Iris pigment epithelial cell (primary cell): ENCODE data around the gene UBE2E3.

Experiments used
- DNase-seq: peaks from one replicate; pipeline ENCODE4 v3.0.0-alpha.2; 2011; ENCODE audit warnings: low read depth

Gene UBE2E3

DNA sequence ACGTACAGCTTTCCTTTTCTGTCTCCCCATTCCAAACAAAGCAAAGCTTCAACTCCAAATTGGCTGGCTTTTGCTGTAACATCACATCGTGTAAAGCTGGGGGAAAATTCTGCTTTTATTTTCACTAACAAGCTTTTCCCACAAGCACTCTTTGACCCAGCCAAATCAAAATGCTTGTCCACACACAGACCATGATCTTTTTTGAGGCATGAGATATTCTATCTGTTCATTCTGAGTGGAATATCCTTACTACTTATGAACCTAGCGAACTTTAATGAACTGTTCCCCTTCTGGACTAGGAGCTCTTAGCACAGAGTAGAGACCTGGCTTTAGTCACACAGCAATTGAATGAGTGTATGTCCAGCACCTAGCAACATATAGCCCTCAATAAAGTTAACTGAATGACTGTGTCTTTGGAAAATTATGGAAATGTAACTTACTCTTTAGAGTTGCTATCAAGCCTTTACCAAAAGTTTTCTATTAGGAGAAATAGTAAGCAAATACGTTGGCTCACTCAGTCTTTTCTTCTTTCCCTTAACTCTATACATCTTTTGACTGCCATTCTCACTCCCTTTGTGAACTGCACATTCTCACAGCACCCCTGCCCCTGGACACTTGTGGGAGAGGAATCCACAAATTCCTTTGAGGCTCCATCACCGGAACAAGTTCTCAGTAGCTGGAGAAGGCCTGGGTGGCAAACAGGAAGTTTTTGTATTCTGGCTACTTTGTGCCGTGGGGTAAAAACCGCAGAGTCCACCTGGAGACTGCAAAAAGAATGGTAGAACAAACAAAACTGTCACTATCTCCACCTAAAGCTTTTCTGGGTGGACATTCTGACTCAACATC is 1.3 kb upstream of the UBE2E3 start:
- DNase-seq: peak; percentile 76

DNA sequence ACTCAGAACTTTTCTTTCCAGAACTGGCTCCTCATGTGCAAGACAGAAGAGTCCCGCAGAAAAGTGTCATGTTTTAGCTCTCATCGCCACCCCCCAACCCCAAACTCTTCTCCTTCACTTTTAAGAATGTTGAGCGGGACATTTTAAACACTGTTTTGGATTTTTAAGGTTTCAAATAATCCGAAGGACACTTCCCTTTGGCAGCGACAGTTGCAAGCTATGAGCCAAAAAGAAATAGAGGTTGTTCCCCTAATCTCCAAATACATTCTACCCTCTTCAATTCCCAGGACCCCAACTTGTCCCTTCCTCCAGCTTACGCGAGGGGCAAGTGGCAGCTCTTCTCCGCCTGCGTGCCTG is 678 bp upstream of the UBE2E3 start:
- DNase-seq: no peak

GRCh38 chr2:180980943-180981911 is 822 bp downstream of the UBE2E3 start:
- peak; percentile 55 for DNase-seq

DNA sequence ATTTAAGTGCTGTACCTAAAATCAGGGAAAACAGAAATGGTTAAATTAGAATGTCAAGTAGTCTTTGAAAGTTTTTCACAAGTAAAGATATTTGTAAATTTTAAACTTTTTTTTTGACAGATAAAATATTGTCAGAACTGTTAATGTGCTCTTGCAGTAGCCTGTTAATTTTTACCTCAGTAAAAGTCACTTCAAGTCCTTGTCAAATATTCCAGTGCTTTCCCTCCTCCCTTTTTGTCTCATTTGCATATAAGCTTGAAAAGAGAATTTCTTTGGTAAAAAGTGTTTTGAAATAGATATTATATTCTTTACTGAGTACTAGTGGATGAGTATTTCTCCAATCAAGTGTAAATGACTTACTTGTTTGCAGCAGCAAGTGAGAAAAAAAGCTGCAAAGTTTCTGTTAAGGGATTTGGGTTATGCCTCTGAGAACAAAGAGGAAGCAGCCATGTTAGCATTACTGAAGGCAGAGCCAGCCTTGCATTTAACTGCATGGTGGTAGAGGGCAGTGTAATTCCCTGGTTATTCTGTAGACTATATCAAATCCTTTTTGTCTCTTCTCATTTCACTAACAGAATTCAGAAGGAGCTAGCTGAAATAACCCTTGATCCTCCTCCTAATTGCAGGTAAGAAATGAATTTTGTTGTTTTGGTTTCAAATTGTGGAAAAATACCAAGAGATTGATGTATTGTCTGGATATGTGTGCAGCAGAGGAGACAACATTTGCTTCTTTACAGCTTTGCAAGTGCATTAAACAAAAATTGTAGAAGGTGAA is 3.2 kb downstream of the UBE2E3 start:
- DNase-seq: peak; percentile 62

DNA sequence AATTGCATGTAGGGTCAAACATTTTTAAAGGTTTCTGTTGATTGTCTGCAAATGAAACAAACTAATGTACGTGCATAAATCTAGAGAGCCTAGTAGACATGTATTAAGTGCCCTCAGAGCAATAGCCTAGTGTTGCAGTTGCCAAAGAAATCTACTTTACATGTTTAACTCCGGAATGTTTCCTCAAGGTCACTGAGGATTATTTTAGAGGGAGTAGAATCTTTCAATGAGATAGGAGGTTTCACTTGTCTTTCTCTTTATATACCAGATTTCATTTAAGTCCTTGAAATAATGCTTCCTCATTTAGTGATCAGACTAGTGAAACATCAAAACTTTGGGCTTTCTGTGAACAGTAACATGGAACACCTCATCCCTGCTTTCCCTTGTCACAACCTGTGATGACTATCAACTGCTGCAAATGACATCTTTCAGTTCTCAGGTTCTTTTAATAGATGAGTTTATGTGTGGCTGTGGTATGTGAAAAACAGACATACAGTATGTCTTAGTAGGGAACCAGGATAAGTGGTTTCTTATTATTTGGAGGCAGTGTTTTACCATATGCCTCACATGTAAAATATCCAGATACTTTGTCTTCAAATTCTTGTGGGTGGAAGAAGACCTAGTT is 5.5 kb downstream of the UBE2E3 start:
- peak; percentile 25 for DNase-seq

DNA sequence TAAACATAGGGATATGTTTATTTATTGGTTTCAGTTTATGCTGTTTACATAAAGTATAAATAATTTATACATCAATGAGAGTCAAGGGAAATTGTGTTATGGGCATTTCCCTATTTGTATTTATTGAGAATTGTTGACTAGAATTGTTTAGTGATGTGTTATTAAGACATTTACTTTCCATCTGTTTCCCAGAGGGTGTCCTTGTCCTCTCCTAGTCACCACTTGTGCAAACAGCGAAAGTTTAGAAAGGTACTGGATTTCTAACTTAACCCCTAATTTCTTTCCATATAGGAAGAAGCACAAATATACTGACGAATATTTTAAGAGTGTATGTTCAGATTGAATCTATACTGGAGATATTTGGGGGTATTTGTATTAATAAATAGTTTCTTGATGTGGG is 6.7 kb downstream of the UBE2E3 start:
- no peak for DNase-seq

- DNase-seq: no peak
These were observed 9.9 kb downstream of the UBE2E3 start for GRCh38 chr2:180990337-180990736.

DNA sequence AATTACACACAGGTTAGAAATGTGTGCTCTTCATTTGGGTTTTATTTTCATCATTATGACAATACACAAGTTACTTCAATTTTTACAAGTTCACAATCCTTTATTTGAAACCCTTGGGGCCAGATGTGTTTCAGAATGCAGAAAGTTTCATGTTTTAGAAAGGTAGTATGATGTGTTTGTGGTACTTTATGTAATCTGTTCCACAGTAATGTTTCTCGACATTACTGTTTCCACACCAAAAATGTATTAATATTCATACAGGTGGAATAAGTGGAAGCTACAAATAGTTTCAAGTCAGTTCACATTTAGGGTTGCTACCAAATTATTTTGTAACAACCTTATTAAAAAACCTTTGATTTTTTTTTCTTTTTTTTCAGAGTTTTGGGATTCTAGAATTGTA is 10.4 kb downstream of the UBE2E3 start:
- DNase-seq: no peak

DNA sequence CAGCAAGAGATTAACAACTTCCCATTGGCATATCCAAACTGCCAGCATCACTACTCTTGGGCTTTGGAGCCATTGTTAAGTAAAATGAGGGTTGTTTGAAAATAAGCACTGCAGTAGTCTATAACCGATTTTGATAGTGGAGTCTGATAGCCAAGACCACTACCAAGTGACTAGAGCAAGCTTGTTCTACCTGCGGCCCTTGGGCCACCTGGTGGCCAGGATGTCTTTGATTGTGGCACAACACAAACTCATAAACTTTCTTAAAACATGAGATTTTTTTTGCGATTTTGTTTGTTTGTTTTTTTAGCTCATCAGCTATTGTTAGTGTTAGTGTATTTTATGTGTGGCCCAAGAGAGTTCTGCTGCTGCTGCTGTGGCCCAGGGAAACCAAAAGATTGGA is 11.0 kb downstream of the UBE2E3 start:
- no peak for DNase-seq

DNA sequence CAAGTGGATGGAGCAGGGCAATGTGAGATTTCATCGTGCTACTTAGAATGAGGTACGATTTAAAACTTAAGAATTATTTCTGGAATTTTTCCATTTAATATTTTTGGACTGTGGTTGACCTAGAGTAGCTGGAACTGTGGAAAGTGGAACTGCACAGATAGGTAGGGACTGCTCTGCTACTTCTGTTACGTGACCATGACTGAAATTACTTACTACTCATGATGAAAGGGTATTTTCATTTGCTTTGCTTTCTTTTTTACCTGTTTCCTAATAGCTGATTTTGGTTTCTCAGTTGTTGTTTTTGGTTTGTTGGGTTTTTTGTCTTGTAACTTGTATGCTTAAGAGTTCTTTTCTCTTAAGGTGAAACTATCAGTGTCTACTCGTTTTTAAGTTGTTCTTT is 11.4 kb downstream of the UBE2E3 start:
- DNase-seq: no peak

- DNase-seq: no peak
These were observed 12.6 kb downstream of the UBE2E3 start for GRCh38 chr2:180992994-180993393.

GRCh38 chr2:180999274-180999964 is 19.0 kb downstream of the UBE2E3 start:
- DNase-seq: peak; percentile 71

GRCh38 chr2:181004647-181005325 is 24.4 kb downstream of the UBE2E3 start:
- no peak for DNase-seq

DNA sequence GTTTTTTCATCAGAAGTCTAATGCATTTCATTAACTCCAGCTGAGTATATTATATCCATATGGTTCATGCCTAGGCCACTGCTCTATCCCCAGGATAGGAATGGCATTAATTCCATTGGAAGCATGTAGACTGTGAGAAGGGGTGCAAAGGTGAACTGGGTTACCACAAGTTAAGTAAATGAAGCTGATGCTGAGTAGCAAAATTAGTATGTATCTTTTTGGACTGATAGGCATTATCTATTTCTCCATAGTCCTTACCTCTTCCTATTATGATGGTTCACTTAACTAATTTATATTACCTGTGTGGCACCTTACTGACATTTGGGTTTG is 24.9 kb downstream of the UBE2E3 start:
- no peak for DNase-seq

GRCh38 chr2:181005809-181006208 is 25.4 kb downstream of the UBE2E3 start:
- DNase-seq: no peak

DNA sequence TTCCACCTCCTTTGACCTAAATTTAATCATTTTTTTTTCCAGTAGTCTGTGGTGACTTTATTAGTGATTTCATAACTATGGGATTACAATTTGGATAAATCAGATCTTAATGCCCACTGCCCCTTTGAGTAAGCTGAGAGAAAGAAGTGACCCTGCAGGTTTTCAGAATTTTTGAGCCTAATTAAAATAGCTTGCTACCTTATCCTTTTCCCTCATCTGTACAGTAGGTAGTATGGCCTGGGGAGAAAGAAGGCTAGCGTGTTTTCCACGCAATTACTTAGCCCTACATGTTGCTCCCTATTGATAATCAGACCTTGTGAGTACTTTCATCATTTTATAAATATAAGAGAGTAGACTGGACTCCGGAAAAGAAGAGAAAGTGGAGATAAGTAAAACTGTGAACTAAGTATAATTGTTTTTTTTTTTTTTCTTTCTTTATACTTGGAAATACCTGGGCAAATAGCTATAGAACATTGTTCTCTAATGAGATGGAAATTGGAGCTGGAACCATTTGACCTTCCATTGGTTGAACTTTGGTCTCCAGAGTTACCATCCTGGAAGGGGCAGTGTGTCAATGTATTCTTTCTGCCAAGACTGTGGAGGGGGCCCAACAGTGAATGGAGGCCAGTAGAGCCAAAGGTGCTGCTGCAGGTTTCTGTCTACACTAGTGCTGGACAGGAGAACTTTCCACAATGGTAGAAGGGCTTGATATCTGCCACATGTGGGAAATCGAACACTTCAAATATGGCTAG is 26.9 kb downstream of the UBE2E3 start:
- no peak for DNase-seq

DNA sequence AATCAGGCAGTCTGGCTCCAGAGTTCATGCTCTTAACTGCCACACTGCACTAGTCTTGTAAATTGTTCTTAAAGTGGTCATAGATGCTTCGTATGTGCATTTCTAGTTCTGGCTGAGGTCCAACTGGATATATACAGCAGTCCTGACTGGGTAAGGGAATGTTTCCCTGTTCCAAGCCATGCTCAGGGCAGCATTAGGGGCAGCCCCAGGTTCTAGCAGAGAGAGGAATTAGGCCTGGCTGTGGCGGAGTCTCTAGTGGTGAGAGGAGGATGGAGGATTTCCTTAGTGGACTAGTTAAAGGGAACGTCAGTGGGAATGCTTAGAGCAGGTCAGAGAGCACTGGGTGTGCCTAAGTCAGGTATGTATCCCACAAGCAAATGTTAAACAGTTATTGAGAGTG is 28.0 kb downstream of the UBE2E3 start:
- peak; percentile 26 for DNase-seq

DNA sequence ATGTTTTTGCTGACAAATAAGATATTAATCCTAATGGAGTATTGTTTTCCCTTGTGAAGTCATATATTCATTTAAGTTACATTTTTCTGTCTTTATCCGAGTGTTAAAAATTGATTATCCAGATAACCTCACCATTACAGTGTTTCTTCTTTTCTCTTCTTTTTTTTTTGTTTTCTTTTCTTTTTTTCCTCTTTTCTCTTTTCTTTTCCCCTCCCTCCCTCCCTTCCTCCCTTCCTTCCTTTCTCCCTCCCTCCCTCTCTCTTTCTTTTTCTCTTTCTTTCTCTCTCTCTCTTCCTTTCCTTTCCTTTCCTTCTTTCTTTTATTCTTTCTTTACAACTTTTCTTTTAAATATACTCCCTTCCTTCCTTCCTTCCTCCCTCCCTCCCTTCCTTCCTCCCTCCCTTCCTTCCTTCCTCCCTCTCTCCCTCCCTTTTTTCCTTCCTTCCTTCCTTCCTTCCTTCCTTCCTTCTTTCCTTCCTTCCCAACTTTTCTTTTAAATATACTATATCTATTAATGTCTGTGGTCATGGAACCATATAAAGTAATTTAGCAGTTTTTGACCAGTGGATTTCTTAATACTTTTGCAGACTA is 40.9 kb downstream of the UBE2E3 start:
- DNase-seq: no peak

- no peak for DNase-seq
These were observed 42.2 kb downstream of the UBE2E3 start for GRCh38 chr2:181022652-181023051.

- DNase-seq: no peak
These were observed 44.6 kb downstream of the UBE2E3 start for GRCh38 chr2:181025004-181025403.
